ENCODE data around the gene HBD. TPM values are rescaled to one million over a fixed set of nuclear protein-coding genes. Genes with fewer than 3 reads are reported as not detected.

HBD gene
- total RNA-seq, 1 experiment from 2014 or later, result not detected

GRCh38 chr11:5235364-5236095, 1.2 kb upstream of the HBD start:
- H3K36me3 ChIP-seq (ENCODE audit: control insufficient read depth in 1 of 2, insufficient read depth in 2 of 2, low read length in 2 of 2), result no peaks in the 10 kb centered on the region
- intact Hi-C loops (cut with micrococcal nuclease), result no loop called here
- RAD21 ChIA-PET (ENCODE audit: low non-redundant PET in 1 of 2, low total read pairs in 2 of 2, uncharacterized antibody in 2 of 2, unreplicated experiment in 2 of 2), result no interaction called here
- H3K9ac ChIP-seq (ENCODE audit: low read length), result no peak overlapping the region
- H3K9me3 ChIP-seq (ENCODE audit: control insufficient read depth in 1 of 2, insufficient read depth in 1 of 2, low read depth in 1 of 2, low read length in 2 of 2), result no peaks in the 10 kb centered on the region
- ATAC-seq, result no peak
- no peaks in the 10 kb centered on the region for H3K4me1 ChIP-seq (ENCODE audit: control insufficient read depth in 1 of 2, insufficient read depth in 2 of 2, low read length in 2 of 2)
- POLR2A ChIA-PET, result no interaction called here
- H2AFZ ChIP-seq (ENCODE audit: low read depth, low read length, poor library complexity, severe bottlenecking), result no peak overlapping the region
- no TSS peak for BruUV-seq (replicated peaks)
- no peaks in the 10 kb centered on the region for H3K79me2 ChIP-seq (ENCODE audit: insufficient read depth, low read length)
- H3K27me3 ChIP-seq (ENCODE audit: insufficient read depth, low read length), result peaks cover 46% of the 10 kb centered on the region
- no peak overlapping the region for H3K4me3 ChIP-seq (replicated peaks in 1 of 2; ENCODE audit: low read depth in 1 of 2, low read length in 2 of 2)
- TF ChIP-seq, protein P1, sequence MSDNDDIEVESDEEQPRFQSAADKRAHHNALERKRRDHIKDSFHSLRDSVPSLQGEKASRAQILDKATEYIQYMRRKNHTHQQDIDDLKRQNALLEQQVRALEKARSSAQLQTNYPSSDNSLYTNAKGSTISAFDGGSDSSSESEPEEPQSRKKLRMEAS (IDR thresholded peaks at IDR 0.05), result no peak
- TF ChIP-seq JUND (IDR thresholded peaks at IDR 0.05) (no peak), SP1 (IDR thresholded peaks at IDR 0.05; ENCODE audit: low read depth) (no peak), POLR2A (IDR thresholded peaks at IDR 0.05; ENCODE audit: borderline replicate concordance, extremely low read depth, insufficient read depth, insufficient read length) (no peak)
- no peak overlapping the region for H3K27ac ChIP-seq (ENCODE audit: low read depth, low read length)
- H3K4me2 ChIP-seq (ENCODE audit: low read length), result no peak overlapping the region
- CTCF ChIA-PET, result no interaction called here
- DNase-seq (ENCODE audit: low read depth, low spot score), result no peak
- H3K9me2 ChIP-seq (ENCODE audit: insufficient read depth), result no peaks in the 10 kb centered on the region
- no peaks in the 10 kb centered on the region for H4K20me1 ChIP-seq (ENCODE audit: insufficient read depth)

- Histone ChIP-seq H4K20me1 (ENCODE audit: insufficient read depth) (no peaks in the 10 kb centered on the region), H3K9ac (ENCODE audit: low read length) (no peak overlapping the region), H3K9me3 (ENCODE audit: control insufficient read depth in 1 of 2, insufficient read depth in 1 of 2, low read depth in 1 of 2, low read length in 2 of 2) (no peaks in the 10 kb centered on the region), H2AFZ (ENCODE audit: low read depth, low read length, poor library complexity, severe bottlenecking) (no peak overlapping the region), H3K79me2 (ENCODE audit: insufficient read depth, low read length) (no peaks in the 10 kb centered on the region), H3K4me3 (replicated peaks in 1 of 2; ENCODE audit: low read depth in 1 of 2, low read length in 2 of 2) (no peak overlapping the region), H3K27ac (ENCODE audit: low read depth, low read length) (no peak overlapping the region), H3K9me2 (ENCODE audit: insufficient read depth) (no peaks in the 10 kb centered on the region), H3K4me2 (ENCODE audit: low read length) (no peak overlapping the region), H3K4me1 (ENCODE audit: control insufficient read depth in 1 of 2, insufficient read depth in 2 of 2, low read length in 2 of 2) (no peaks in the 10 kb centered on the region), H3K27me3 (ENCODE audit: insufficient read depth, low read length) (peaks cover 24% of the 10 kb centered on the region), H3K36me3 (ENCODE audit: control insufficient read depth in 1 of 2, insufficient read depth in 2 of 2, low read length in 2 of 2) (no peaks in the 10 kb centered on the region)
- ChIA-PET POLR2A (no interaction called here), CTCF (no interaction called here), RAD21 (ENCODE audit: low non-redundant PET in 1 of 2, low total read pairs in 2 of 2, uncharacterized antibody in 2 of 2, unreplicated experiment in 2 of 2) (no interaction called here)
- ATAC-seq, result no peak
- BruUV-seq (replicated peaks), result no TSS peak
- intact Hi-C loops (cut with micrococcal nuclease), result no loop called here
- no peak for DNase-seq (ENCODE audit: low read depth, low spot score)
- no peak for TF ChIP-seq ELF1 (IDR thresholded peaks at IDR 0.05; ENCODE audit: borderline replicate concordance, low read depth)
- TF ChIP-seq CBX3 (IDR thresholded peaks at IDR 0.05; ENCODE audit: low read depth), result no peak
- no peak for TF ChIP-seq REST (IDR thresholded peaks at IDR 0.05; ENCODE audit: low read depth)
- no peak for TF ChIP-seq EZH2phosphoT487 (IDR thresholded peaks at IDR 0.05; ENCODE audit: borderline replicate concordance)
- TF ChIP-seq, protein P2, sequence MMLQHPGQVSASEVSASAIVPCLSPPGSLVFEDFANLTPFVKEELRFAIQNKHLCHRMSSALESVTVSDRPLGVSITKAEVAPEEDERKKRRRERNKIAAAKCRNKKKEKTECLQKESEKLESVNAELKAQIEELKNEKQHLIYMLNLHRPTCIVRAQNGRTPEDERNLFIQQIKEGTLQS (IDR thresholded peaks at IDR 0.05), result no peak
- TF ChIP-seq, protein P3, sequence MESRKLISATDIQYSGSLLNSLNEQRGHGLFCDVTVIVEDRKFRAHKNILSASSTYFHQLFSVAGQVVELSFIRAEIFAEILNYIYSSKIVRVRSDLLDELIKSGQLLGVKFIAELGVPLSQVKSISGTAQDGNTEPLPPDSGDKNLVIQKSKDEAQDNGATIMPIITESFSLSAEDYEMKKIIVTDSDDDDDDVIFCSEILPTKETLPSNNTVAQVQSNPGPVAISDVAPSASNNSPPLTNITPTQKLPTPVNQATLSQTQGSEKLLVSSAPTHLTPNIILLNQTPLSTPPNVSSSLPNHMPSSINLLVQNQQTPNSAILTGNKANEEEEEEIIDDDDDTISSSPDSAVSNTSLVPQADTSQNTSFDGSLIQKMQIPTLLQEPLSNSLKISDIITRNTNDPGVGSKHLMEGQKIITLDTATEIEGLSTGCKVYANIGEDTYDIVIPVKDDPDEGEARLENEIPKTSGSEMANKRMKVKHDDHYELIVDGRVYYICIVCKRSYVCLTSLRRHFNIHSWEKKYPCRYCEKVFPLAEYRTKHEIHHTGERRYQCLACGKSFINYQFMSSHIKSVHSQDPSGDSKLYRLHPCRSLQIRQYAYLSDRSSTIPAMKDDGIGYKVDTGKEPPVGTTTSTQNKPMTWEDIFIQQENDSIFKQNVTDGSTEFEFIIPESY (IDR thresholded peaks at IDR 0.05; ENCODE audit: extremely low read depth, insufficient replicate concordance, low read length), result no peak
- TF ChIP-seq ZFX (IDR thresholded peaks at IDR 0.05), result no peak
- TF ChIP-seq FOSL1 (IDR thresholded peaks at IDR 0.05; ENCODE audit: low read depth), result no peak
- no peak for TF ChIP-seq SP1 (IDR thresholded peaks at IDR 0.05; ENCODE audit: low read depth)
- TF ChIP-seq RAD21 (IDR thresholded peaks at IDR 0.05; ENCODE audit: low read depth), result no peak
- TF ChIP-seq TCF7L2 (IDR thresholded peaks at IDR 0.05; ENCODE audit: borderline replicate concordance, extremely low read depth, insufficient read depth, insufficient read length), result no peak
- TF ChIP-seq EZH2 (IDR thresholded peaks at IDR 0.05), result no peak
- no peak for TF ChIP-seq YY1 (IDR thresholded peaks at IDR 0.05; ENCODE audit: extremely low read depth, insufficient replicate concordance, low read depth, low read length)
These were observed 976 bp downstream of the HBD start for GRCh38 chr11:5233307-5233706.

All from HCT116 (cell line).